NOMO-1 (cell line): Measurements from ENCODE around the gene MRPS15.
"Not testable (repeated sequence)": the region's sequence is repeated elsewhere in the genome, so short reads cannot be mapped to it uniquely, and the experiment has no call there.

ENCODE experiments used
- DNase-seq, 2 experiments: peaks; one replicate each; lab custom pipeline; 2025; ENCODE audit not compliant: unreplicated experiment in 2 of 2; lab: John Stamatoyannopoulos, UW

Gene MRPS15

DNA sequence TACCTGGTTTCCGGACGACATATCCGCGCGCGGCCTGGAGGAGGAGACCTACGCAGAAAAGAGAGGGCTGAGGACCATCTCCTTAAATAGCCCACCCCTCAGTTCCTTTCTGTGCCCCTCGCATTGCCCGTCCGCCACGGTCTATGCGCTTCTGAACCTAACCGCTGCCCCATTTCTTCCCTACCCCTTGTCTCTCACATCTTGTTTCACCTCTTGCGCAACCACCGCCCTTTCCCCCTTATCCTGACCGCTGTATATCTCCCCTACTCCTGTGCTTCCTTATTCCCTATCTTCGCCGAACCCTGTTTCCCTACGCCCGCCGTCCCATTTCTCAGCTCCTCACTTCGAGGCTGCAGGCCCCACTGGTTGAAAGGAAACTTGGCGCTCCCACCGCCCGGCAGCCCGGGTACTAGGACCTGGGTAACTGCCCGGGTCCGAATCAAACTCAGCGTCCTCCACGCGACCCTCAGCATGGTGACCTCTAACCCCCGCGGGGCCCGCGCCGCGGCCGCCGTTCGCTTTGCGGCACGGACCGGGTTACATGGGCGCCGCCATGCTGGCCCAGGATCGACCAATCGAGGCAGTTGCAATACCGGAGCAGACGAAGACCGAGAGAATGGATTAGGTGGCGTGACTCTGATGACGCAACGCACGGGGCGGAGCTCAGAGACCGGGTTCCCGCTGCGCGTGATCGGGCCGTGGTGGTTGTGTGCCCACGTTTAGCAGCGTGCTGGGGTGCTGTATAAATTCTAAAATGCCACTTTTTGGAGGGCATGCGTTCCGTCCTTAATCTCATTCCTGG is at the start of gene MRPS15:
TSS of gene MRPS15 (minus strand) at position 582 of the 802 bp plus-strand sequence. CDS start at position 473, 109 bp downstream.
- DNase-seq, result peak; percentile 94

DNA sequence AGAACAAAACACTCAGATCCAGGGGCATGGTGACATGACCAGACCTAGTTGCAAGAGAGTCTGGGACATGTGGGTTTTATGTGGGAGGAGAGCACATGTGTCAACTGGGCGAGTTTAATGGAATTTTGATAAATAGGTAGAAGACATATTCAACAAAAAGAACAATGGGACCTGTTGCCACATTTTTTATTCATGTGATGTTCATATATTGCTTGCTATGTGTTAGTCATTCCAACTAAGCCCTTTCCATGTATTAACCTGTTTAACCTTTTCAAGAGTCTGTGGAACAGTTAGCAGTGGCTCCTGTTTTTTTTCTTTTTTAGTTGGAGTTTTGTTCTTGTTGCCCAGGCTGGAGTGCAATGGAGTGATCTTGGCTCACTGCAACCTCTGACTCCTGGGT is 48.7 kb upstream of the MRPS15 start:
- DNase-seq, result no peak

DNA sequence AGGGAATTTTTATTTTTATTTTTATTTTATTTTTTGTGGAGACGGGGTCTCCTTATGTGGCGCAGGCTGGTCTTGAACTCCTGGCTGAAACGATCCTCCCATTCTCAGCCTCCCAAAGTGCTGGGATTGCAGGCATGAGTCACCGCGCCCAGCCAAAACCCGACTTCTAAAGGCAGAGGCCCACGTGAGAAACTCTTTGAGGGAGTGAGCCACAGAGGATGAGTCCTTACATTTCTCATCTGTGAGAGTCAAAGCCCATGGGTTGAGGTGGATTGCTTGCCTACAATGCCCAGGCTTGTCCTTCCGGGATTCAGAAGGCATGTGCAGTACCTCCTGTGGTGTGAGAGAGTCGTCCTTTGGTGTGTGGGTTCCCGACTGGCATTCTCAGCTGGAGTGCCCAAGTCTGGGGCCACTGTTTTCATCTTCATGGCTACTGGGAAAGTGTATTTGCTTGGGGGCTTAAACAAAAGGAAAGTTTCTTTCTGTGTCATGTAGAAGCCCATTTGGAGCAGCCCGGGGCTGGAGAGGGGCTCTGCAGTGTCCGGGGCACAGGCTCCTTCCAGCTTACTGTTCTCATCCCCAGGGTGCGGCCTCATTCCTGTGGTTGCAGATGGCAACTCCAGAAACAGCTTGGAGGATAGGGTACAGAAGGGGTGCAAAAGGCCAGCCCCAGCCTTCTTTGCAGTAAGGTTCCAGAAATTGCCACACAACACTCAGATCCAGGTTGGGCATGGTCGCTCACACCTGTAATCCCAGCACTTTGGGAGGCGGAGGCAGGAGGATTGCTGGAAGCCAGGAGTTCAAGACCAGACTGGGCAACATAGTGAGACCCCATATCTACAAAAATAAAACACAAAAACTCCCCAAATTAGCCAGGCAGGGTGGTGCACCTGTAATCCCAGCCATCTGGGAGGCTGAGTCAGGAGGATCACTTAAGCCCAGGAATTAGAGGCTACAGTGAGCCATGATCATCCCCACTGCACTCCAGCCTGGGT is 47.9 kb upstream of the MRPS15 start:
- DNase-seq, result no peak

DNA sequence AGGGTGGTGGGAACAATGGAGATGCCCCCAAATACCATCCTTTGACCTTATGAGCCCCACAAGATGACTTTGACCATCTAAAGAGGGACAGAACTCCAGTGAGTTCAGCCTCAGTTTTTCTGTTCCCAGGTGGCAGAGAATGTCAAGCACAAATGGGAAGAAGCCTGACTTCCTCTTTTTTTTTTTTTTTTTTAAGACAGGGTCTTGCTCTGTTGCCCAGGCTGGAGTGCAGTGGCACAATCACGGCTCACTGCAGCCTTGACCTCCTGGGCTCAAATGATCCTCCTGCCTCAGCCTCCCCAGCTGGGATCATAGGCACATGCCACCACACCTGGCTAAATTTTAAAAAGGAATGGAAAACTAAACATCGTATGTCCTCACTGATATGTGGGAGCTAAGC is 47.0 kb upstream of the MRPS15 start:
- DNase-seq, result not testable (repeated sequence)

DNA sequence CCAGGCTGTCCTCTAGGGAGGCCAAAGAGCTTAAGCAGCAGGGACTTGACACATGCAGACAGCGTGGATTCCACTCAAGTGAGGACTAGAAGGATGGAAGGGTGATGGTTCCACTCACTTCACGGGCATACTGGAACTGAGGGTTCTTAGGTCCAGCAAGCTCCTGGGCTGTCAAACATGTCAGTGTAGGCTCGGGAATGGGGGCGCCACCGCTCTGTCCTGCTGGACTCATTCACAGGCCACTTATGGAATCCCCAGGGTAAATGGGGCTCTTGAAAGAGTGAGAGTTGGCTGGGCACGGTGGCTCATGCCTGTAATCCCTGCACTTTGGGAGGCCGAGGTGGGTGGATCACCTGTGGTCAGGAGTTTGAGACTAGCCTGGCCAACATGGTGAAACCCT is 46.2 kb upstream of the MRPS15 start:
- DNase-seq, result no peak

DNA sequence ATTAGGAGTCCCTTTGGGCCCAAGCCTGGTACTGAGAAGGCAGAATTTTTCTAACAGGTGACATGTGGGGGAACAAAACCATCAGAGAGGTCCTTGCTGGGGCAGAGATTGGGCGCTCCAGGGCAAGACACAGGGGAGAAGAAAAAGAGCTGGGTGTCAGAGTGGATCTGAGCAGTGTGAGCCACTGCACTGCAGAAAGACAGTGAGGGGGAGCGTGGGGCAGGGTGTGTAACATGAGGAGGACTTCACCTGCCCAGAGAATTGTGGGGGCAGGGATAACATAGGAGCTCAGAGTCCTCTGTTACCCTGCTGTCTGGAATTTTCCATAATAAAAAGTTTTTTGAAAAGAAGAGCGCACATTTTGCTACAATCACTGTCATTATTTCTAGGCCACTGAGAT is 44.1 kb upstream of the MRPS15 start:
- DNase-seq, result no peak

DNA sequence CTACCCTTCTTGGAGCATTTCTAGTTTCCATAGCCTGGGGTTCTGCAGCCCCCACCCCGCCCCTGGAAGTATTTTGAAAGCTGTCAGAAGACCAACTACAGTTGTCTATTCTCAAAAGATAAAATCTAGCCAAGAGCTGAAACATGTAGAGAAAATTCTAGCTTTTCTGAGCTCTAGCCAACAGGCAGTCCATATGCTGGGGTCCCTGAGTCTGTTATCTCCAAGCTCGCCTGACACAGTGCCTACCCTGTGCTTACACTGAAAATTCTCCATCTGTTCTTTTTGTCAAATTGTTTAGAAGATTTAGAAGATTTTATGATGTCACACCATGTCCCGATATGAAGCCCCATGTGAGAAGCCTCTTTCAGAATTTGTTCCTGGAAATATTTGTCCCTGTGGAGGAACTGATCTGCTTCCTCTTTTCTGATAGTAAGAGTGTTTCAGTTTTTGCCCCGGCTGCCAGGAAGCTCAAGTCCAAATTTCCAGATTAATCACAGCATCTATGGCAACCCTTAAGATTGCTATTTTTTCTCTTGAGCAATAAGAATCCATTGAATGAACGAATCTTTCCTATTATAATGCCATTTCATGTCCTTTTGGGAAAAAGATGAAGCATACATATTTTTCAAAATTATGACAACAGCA is 42.2 kb upstream of the MRPS15 start:
- no peak for DNase-seq

DNA sequence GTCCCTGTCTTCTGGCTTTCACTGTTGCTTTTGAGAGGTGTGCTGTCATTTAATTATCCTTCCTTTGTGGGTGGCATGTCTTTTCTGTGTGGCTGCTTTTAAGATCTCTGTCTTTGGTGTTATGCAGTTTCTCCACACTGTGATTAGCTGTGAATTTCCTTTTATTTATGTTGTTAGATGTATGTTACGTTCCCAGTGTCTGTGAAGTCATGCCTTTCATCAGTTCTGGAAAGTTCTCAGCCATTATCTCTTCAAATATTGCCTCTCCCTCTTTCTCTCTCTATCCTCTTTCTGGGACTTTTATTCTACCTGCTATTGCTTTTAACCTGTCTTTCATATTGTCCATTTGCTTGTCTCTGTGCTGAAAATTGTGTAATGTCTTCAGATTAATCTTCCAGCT is 39.5 kb upstream of the MRPS15 start:
- DNase-seq, result no peak

DNA sequence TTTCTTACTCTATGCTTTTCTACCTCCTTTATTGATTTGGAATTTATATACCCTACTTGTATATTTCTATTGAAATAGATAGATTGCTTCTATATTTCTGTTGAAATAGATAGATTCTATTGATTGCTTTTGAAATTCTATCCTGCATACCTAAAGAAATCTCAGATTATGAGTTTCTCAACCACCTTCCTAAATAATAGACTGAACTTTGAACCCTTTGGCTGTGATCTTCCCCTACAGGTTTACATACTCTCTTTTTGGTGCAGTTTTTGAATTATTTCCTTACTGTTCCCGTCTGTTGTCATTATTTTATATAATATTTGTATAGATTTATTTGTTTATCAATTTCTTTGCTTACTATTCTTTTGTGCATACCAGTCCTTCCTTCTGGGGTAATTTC is 39.0 kb upstream of the MRPS15 start:
- no peak for DNase-seq

DNA sequence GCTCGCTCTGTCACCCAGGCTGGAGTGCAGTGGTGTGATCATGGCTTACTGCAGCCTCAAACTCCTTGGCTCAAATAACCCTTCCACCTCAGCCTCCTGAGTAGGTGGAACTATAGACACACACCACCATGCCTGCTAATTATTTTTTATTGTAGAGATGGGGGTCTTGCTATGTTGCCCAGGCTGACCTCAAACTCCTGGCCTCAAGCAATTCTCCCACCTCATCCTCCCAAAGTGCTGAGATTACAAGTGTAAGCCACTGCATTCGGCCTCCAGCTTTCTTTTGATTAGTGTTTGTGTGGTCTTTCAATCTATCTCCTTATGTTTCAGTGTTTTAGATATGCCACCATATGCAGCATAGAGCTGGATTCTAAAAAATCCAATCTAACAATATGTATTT is 38.4 kb upstream of the MRPS15 start:
- no peak for DNase-seq

DNA sequence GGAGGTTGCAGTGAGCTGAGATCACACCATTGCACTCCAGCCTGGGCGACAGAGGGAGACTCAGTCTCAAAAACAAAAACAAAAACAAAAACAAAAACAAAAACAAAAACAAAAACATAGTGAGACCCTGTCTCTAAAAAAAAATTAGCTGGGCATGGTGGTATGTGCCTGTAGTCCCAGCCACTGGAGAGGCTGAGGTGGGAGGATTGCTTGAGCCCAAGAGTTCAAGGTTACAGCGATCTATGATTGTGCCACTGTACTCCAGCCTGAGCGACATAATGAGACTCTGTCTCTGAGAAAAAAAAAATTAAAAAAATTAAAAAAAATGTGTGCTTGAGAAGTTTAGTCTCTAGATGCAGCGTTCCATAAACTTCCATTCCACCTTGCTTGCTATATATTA is 37.7 kb upstream of the MRPS15 start:
- DNase-seq, result not testable (repeated sequence)

DNA sequence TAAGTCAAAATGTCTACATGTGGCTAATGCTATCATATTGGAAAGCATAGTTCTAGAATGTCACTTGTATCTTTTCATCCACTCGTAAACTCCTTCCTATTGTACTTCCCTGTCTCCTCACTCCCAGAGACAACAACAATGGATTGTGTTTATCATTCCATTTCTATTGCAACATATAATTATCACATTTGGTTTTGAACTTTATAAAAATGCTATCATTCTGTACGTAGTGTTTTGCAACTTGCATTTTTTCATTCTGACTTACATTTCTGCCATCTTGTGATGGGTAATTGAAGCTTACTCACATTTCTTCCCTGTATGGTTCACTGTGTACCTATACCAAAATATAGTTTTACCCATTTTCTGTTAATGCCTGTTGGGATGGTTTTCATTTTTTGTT is 33.0 kb upstream of the MRPS15 start:
- no peak for DNase-seq

DNA sequence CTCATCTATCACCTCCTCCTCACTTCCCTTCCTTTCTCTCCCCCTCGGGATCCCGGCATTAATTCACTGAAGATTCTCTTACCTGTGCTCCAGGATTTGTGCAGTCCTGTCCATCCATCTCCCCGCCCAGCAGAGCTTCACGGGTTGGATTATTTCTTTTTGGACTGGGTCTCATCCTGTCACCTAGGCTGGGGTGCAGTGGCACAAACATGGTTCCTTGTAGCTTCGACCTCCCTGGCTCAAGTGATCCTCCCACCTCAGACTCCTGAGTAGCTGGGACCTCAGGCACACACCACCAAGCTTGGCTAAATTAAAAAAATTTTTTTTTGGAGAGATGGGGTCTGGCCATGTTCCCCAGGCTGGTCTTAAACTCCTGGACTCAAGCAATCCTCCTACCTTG is 30.8 kb upstream of the MRPS15 start:
- DNase-seq, result no peak

DNA sequence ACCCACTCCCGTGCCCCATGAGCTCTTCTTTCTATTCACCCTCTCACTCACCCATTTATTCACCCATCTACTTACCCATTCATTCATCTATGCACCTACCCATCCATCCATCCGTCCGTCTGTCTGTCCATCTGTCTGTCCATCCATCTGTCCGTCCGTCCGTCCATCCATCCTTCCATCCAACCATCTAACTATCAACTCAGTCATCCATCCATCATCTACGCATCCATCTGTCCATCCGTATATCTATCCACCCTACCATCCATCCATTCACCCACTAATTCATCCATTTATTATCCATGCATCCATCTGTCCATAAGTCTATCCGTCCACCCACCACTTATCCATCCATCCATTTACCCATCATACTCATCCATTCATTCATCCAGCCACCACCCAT is 29.3 kb upstream of the MRPS15 start:
- DNase-seq, result no peak

DNA sequence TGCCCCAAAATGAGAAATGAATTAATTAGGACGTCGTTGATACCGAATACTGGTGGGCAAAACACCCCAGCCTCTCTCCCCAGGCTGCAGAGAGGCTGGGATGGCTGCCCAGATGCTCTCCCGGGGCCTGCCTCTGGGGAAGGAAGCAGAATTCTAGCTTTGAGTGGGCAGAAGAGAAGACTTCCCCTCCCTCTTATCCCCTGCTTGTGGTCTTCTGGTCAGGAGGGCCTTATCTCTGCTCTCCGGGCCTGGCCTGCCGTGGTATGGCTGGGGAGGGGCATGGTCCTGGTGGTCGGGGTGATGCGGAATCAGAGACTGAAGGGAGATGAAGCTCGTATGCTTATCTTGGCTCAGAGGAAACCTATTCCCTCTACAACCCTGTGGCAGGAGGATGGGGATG is 28.3 kb upstream of the MRPS15 start:
- DNase-seq, result no peak

DNA sequence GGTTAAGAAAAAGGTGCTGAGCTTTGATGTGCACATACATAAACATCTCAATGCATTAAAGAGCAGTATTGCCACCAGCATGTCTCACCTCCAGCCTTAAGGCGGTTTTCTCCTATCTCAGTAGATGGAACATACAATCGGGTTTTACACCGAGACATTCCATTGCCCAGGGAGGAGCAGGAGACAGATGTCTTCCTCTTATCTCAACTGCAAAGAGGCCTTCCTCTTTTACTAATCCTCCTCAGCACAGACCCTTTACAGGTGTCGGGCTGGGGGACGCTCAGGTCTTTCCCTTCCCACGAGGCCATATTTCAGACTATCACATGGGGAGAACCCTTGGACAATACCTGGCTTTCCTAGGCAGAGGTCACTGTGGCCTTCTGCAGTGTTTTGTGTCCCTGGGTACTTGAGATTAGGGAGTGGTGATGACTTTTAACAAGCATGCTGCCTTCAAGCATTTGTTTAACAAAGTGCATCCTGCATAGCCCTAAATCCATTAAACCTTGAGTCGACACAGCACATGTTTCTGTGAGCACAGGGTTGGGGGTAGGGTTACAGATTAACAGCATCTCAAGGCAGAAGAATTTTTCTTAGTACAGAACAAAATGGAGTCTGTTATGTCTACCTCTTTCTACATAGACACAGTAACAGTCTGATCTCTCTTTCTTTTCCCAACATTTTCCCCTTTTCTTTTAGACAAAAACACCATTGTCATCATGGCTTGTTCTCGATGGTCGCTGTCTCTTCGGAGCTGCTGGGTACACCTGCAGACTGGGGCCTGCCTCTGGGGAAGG is 25.3 kb upstream of the MRPS15 start:
- DNase-seq, result not testable (repeated sequence)

DNA sequence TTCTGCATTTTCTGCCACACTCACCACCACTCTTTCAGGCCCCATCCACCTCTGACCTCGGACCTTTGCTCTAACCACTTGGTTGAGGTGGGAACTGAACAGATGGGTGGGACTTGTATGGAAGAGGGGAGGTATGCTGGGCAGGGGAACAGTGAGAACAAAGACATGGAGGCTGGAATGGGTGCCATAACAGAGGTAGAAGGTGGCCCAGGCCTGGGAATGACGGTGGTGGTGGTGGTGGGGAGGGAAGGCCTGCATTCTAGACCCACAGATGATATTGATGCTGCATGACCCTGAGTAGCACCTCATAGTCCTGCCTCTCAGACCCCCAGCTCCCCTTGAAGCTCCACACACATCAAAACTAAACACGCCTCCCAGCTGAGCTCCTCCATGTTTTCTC is 23.7 kb upstream of the MRPS15 start:
- DNase-seq, result no peak

DNA sequence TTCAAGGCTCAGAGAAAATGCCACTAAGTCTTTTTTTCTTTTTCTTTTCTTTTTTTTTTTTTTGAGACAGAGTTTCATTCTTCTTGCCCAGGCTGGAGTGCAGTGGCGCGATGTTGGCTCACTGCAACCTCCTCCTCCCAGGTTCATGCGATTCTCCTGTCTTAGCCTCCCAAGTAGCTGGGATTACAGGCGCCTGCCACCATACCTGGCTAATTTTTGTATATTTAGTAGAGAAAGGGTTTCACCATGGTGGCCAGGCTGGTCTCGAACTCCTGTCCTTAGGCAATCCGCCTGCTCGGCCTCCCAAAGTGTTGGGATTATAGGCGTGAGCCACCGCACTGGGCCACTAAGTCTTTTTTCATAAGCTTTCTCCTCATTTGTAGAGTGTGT is 23.1 kb upstream of the MRPS15 start:
- DNase-seq, result not testable (repeated sequence)

DNA sequence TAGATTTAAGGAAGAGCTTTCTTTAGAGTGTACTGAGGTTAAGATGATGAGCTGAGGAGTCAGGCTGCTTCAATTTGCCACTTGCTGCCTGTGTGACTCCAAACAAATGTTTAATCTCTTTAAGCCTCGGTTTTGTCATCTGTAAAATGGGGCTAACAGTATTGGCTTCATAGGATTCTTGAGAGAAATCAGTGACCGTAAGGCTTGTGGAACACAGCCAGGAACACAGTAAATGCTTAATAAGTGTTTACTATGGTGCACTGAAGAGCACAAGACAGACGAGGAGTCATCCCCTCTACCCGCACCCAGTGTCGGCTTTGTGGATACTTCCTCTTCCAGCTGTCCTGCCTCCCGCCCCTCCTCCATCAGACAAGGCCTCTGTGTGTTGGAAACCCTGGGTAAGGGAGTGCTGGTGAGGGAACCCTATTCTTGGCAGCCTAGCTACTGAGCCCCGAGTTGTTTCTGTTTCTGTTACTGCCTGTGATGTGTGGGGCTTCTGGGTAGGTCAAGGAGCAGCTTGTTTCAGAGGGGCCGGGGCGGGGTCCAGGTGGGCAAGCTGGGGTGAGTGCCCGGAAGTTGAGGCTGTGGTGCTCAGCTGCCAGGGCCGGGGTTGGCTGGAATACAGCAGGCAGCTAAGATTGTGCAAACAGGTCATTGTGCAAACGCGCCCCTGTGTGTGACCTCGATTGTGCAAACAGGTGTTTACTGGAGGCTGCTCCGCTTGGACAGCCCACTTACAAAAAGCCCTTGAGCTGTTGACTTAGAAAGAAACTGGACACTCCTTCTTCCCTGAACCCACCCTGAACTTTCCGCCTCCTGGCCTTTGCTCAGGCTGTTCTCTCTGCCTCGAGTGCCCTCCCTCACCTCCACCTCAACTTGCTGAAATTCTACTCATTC is 22.5 kb upstream of the MRPS15 start:
- peak; percentile 88 to 91 for DNase-seq

DNA sequence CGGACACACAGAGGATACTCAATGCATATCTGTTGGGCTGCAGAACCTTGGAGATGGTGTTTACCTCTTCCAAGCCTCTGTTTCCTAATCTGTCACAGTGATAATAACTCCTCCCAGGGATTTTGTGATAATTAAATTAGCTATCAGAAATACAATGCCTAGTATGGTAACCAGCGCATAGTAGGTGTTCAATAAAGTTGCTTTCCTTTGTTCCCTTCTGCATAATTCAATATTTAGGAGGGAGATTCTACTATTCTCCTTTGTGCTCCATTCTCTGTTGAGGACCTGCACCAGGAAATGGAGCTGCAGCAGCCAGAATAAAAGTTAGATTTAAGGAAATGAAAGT is 21.9 kb upstream of the MRPS15 start:
- no peak for DNase-seq
